ENCODE data around the gene OR13C2.

Gene OR13C2

GRCh38 chr9:104586496-104587180 is 18.8 kb downstream of the OR13C2 start:
- no peaks in the 10 kb centered on the region for H3K9me3 ChIP-seq
- H3K27me3 ChIP-seq: no peaks in the 10 kb centered on the region
- H3K27ac ChIP-seq: no peak overlapping the region
- no peak overlapping the region for H3K4me3 ChIP-seq (ENCODE audit: low read depth in 1 of 2, low read length in 1 of 2)
- H3K36me3 ChIP-seq: no peaks in the 10 kb centered on the region
- H3K4me1 ChIP-seq (ENCODE audit: control insufficient read depth in 1 of 2, insufficient read depth in 1 of 2, low read depth in 1 of 2, low read length in 1 of 2): no peaks in the 10 kb centered on the region
- TF ChIP-seq, protein P1, sequence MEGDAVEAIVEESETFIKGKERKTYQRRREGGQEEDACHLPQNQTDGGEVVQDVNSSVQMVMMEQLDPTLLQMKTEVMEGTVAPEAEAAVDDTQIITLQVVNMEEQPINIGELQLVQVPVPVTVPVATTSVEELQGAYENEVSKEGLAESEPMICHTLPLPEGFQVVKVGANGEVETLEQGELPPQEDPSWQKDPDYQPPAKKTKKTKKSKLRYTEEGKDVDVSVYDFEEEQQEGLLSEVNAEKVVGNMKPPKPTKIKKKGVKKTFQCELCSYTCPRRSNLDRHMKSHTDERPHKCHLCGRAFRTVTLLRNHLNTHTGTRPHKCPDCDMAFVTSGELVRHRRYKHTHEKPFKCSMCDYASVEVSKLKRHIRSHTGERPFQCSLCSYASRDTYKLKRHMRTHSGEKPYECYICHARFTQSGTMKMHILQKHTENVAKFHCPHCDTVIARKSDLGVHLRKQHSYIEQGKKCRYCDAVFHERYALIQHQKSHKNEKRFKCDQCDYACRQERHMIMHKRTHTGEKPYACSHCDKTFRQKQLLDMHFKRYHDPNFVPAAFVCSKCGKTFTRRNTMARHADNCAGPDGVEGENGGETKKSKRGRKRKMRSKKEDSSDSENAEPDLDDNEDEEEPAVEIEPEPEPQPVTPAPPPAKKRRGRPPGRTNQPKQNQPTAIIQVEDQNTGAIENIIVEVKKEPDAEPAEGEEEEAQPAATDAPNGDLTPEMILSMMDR (IDR thresholded peaks at IDR 0.05): no peak

GRCh38 chr9:104580562-104580961 is 24.9 kb downstream of the OR13C2 start:
- H3K27me3 ChIP-seq: no peaks in the 10 kb centered on the region
- no peaks in the 10 kb centered on the region for H3K4me1 ChIP-seq (ENCODE audit: control insufficient read depth in 1 of 2, insufficient read depth in 1 of 2, low read depth in 1 of 2, low read length in 1 of 2)
- H3K27ac ChIP-seq: no peak overlapping the region
- H3K9me3 ChIP-seq: no peaks in the 10 kb centered on the region
- no peak overlapping the region for H3K4me3 ChIP-seq (ENCODE audit: low read depth in 1 of 2, low read length in 1 of 2)
- TF ChIP-seq, protein P1 (IDR thresholded peaks at IDR 0.05): no peak
- H3K36me3 ChIP-seq: no peaks in the 10 kb centered on the region

GRCh38 chr9:104577263-104577662 is 28.2 kb downstream of the OR13C2 start:
- H3K9me3 ChIP-seq: no peaks in the 10 kb centered on the region
- H3K4me1 ChIP-seq (ENCODE audit: control insufficient read depth in 1 of 2, insufficient read depth in 1 of 2, low read depth in 1 of 2, low read length in 1 of 2): no peaks in the 10 kb centered on the region
- TF ChIP-seq, protein P1 (IDR thresholded peaks at IDR 0.05): no peak
- no peak overlapping the region for H3K27ac ChIP-seq
- no peaks in the 10 kb centered on the region for H3K27me3 ChIP-seq
- no peaks in the 10 kb centered on the region for H3K36me3 ChIP-seq
- no peak overlapping the region for H3K4me3 ChIP-seq (ENCODE audit: low read depth in 1 of 2, low read length in 1 of 2)

- Histone ChIP-seq H3K4me1 (ENCODE audit: control insufficient read depth in 1 of 2, insufficient read depth in 1 of 2, low read depth in 1 of 2, low read length in 1 of 2) (no peaks in the 10 kb centered on the region), H3K36me3 (no peaks in the 10 kb centered on the region), H3K27ac (no peak overlapping the region), H3K4me3 (ENCODE audit: low read depth in 1 of 2, low read length in 1 of 2) (no peak overlapping the region), H3K27me3 (no peaks in the 10 kb centered on the region), H3K9me3 (no peaks in the 10 kb centered on the region)
- TF ChIP-seq, protein P1 (IDR thresholded peaks at IDR 0.05): no peak
These were observed 30.0 kb downstream of the OR13C2 start for GRCh38 chr9:104575456-104575855.

DNA sequence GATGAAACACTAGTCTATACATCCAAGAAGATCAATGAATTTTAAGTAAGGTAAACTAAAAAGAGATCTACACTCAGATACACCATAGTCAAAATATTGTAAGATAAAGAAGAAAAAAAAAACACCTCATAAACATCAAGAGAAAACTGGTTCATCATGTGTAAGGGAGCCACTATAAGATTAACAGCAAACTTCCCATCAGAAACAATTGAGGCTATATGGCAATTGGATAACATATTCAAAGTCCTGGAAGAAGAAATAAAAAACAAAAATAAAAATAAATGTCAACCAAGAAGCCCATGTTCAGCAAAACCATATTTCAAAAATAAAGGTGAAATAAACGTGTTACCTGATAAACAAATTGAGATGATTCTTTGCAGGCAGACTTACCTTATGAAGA is 32.8 kb downstream of the OR13C2 start:
- no peak overlapping the region for H3K4me3 ChIP-seq (ENCODE audit: low read depth in 1 of 2, low read length in 1 of 2)
- no peak overlapping the region for H3K27ac ChIP-seq
- no peaks in the 10 kb centered on the region for H3K4me1 ChIP-seq (ENCODE audit: control insufficient read depth in 1 of 2, insufficient read depth in 1 of 2, low read depth in 1 of 2, low read length in 1 of 2)
- no peaks in the 10 kb centered on the region for H3K36me3 ChIP-seq
- no peaks in the 10 kb centered on the region for H3K9me3 ChIP-seq
- TF ChIP-seq, protein P1 (IDR thresholded peaks at IDR 0.05): no peak
- no peaks in the 10 kb centered on the region for H3K27me3 ChIP-seq

All from neutrophil (primary cell).